GM12878 (cell line): ENCODE measurements around the gene EXOSC1. TPM values are rescaled to one million over a fixed set of nuclear protein-coding genes. Genes with fewer than 3 reads are reported as not detected.

ENCODE experiments used
- ATAC-seq: fragments of 200-7000 bp; cut with Tn5 transposase; 3 replicates; pipeline ENCODE4 v1.9.1; 2020; ENCODE audit warnings: mild to moderate bottlenecking, moderate library complexity
- BruUV-seq: library from RNA; stranded (reverse); fragments of 400-500 nt; replicated peaks from 2 replicates; lab custom pipeline; 2021; lab: Mats Ljungman, UMichigan
- CTCF ChIA-PET: fragments of 300-600 bp; sonication (Branson Sonifier 250); formaldehyde crosslinking; extraction: SDS; loops from one replicate; lab custom pipeline; 2021; ENCODE audit warnings: inconsistent platforms; lab: Yijun Ruan, JAX
- POLR2A ChIA-PET: fragments of 350-600 bp; formaldehyde crosslinking; extraction: SDS; loops from one replicate; lab custom pipeline; 2021; ENCODE audit warnings: inconsistent platforms; lab: Charles Lee
- RAD21 ChIA-PET: fragments of 300-600 bp; sonication (Branson Sonifier 250); formaldehyde crosslinking; loops from one replicate; lab custom pipeline; 2023; ENCODE audit warnings: antibody characterized with exemption; ENCODE audit not compliant: unreplicated experiment; lab: Charles Lee
- SMC1A ChIA-PET: fragments of 300-600 bp; sonication (Branson Sonifier 250); formaldehyde crosslinking; loops from one replicate; lab custom pipeline; 2023; ENCODE audit not compliant: unreplicated experiment, uncharacterized antibody; lab: Charles Lee
- DNase-seq: peaks from one replicate; pipeline ENCODE4 v3.0.0-alpha.2; 2011; ENCODE audit warnings: low read depth, low spot score
- FAIRE-seq: peaks from 3 replicates; lab custom pipeline; 2011; peaks lifted over from hg19 to GRCh38; lab: Jason Lieb, UNC
- H2AFZ ChIP-seq: 2 replicates; pipeline ENCODE4 v1.6.0; 2011; ENCODE audit warnings: low read depth, low read length, control low read depth; ENCODE audit not compliant: control insufficient read depth
- H3K27ac ChIP-seq: 2 replicates; pipeline ENCODE4 v1.5.1; 2011; ENCODE audit warnings: control low read depth; ENCODE audit not compliant: control insufficient read depth, insufficient read depth
- H3K27me3 ChIP-seq, 2 experiments: replicated peaks in 1 of 2; 2 replicates each; pipeline versions ENCODE4 v1.6.0 to v1.6.1; 2011; ENCODE audit warnings: low read length in 1 of 2; ENCODE audit not compliant: control insufficient read depth in 2 of 2, insufficient read depth in 2 of 2
- H3K36me3 ChIP-seq, 2 experiments: 2 replicates each; pipeline ENCODE4 v1.5.1; 2011; ENCODE audit warnings: low read length in 1 of 2; ENCODE audit not compliant: control insufficient read depth in 2 of 2, insufficient read depth in 2 of 2
- H3K4me1 ChIP-seq: 2 replicates; pipeline ENCODE4 v1.6.1; 2011; ENCODE audit warnings: mild to moderate bottlenecking, low read length, moderate library complexity, mixed read lengths; ENCODE audit not compliant: control insufficient read depth, insufficient read depth
- H3K4me2 ChIP-seq: 2 replicates; pipeline ENCODE4 v1.6.0; 2011; ENCODE audit warnings: control low read depth; ENCODE audit not compliant: control insufficient read depth, insufficient read depth
- H3K4me3 ChIP-seq: fragments of 200-600 bp; sonication (generic); 2 replicates; pipeline ENCODE4 v1.5.1; 2016
- H3K79me2 ChIP-seq: 2 replicates; pipeline ENCODE4 v1.6.0; 2011; ENCODE audit warnings: low read length; ENCODE audit not compliant: control insufficient read depth, insufficient read depth
- H3K9ac ChIP-seq: 2 replicates; pipeline ENCODE4 v1.8.0; 2011; ENCODE audit warnings: low read length, control low read depth, mixed read lengths; ENCODE audit not compliant: control insufficient read depth, insufficient read depth
- H3K9me3 ChIP-seq: replicated peaks from 3 replicates; pipeline ENCODE4 v1.5.1; 2011; ENCODE audit warnings: mild to moderate bottlenecking, low read length; ENCODE audit not compliant: control insufficient read depth, insufficient read depth
- H4K20me1 ChIP-seq: 2 replicates; pipeline ENCODE4 v1.6.0; 2011; ENCODE audit not compliant: control insufficient read depth, insufficient read depth
- CEBPZ ChIP-seq: fragments of 150-350 bp; IDR thresholded peaks from 2 replicates; pipeline ENCODE4 v1.6.1; 2016; ENCODE audit warnings: low read depth, low read length
- CREM ChIP-seq: IDR thresholded peaks from 2 replicates; pipeline ENCODE4 v1.6.1; 2014; ENCODE audit warnings: antibody characterized with exemption, low read depth
- E2F8 ChIP-seq: fragments of 450-650 bp; IDR thresholded peaks from 2 replicates; pipeline ENCODE4 v1.6.1; 2018; ENCODE audit warnings: mild to moderate bottlenecking, low read depth, moderate library complexity; ENCODE audit not compliant: partially characterized antibody
- POU2F2 ChIP-seq: IDR thresholded peaks from 3 replicates; pipeline ENCODE4 v1.6.1; 2011; ENCODE audit warnings: low read depth, mild to moderate bottlenecking, low read length, borderline replicate concordance
- RBBP5 ChIP-seq: fragments of 200-600 bp; sonication (generic); conservative IDR thresholded peaks from 2 replicates; pipeline ENCODE4 v1.6.1; 2016
- SP1 ChIP-seq: IDR thresholded peaks from one replicate; pipeline ENCODE4 v1.6.1; 2011; ENCODE audit warnings: low read depth, low read length
- ZBTB40 ChIP-seq: fragments of 450-650 bp; IDR thresholded peaks from 2 replicates; pipeline ENCODE4 v1.6.1; 2016; ENCODE audit warnings: mild to moderate bottlenecking, moderate library complexity, borderline replicate concordance
- ZNF592 ChIP-seq: fragments of 450-650 bp; IDR thresholded peaks from 2 replicates; pipeline ENCODE4 v1.6.1; 2017; ENCODE audit warnings: mild to moderate bottlenecking, moderate library complexity
- WGBS: methylation state at CpG from one replicate; pipeline ENCODE4 v1.1.6; 2016; ENCODE audit warnings: low lambda C conversion rate; ENCODE audit not compliant: insufficient replicate concordance, insufficient coverage; ENCODE audit errors: missing lambda C conversion rate; 5-methylcytosine and 5-hydroxymethylcytosine counted together
- in situ Hi-C: fragments of 300-500 bp; cut with MboI; formaldehyde crosslinking; loops from 9 replicates; pipeline ENCODE4 v1.14.3; 2018; ENCODE audit warnings: mixed read lengths
- intact Hi-C: fragments of 100-400 bp; cut with micrococcal nuclease; formaldehyde crosslinking; loops from one replicate; pipeline ENCODE4 v1.14.2; 2022; ENCODE audit not compliant: unreplicated experiment
- polyA plus RNA-seq, 11 experiments: library from polyadenylated mRNA; depleted of rRNA in 4 of 11; unstranded in 6 of 11; stranded (reverse) in 5 of 11; fragments of >200 nt; fragmentation: Nextera tagmentation in 4 of 11; fragmentation: Illumina TruSeq in 1 of 11; extraction: Ambion mirVana in 4 of 11; extraction: Trizol in 1 of 11; gene quantifications; 1 replicate in 1 of 11; 2 replicates in 10 of 11; pipeline versions ENCODE4 v1.2.1 to v1.2.3, GENCODE V29; 2011 to 2016; ENCODE audit warnings: inconsistent platforms in 2 of 11, missing spikeins in 2 of 11, low read depth in 1 of 11
- total RNA-seq, 4 experiments: library from RNA; depleted of rRNA in 3 of 4; stranded (reverse); fragments of >200 nt in 3 of 4; fragmentation: Illumina TruSeq in 1 of 4; extraction: Trizol in 1 of 4; gene quantifications; 2 replicates each; pipeline versions ENCODE4 v1.2.1 to v1.2.3, GENCODE V29; 2013 to 2021

Gene EXOSC1
- total and polyA plus RNA-seq, 10 of the 15 experiments (the other 5 are each of a cell fraction or from before 2014, with no cell fraction given): 43.4 to 121 (median 75.1) TPM

- Histone ChIP-seq H3K9me3 (no peaks in the 10 kb centered on the region; the same call in 2 of the 3 replicates), H3K4me3 (peak overlapping the region; percentile 89; the same call in 1 of the 2 replicates), H3K79me2 (peaks cover 36% of the 10 kb centered on the region), H3K4me2 (peak overlapping the region; percentile 91), H3K4me1 (peaks cover 8% of the 10 kb centered on the region), H3K27me3 (no peaks in the 10 kb centered on the region), H3K36me3 (peaks cover 0 to 16% of the 10 kb centered on the region in 2 experiments; a peak in 3 of 4 replicates), H4K20me1 (no peaks in the 10 kb centered on the region), H3K9ac (no peak overlapping the region), H3K27ac (no peak overlapping the region), H2AFZ (no peak overlapping the region)
- SMC1A ChIA-PET: interaction anchor here (0.8 to 3.0 kb wide), 6 partner anchors 13 to 723 kb away, joined by 3 to 12 read pairs (median 4); no protein-coding TSS in a partner anchor
- intact Hi-C loops (no loop called here), in situ Hi-C loops (no loop called here)
- 5% methylated on average over 1 of the region's 1 CpG for WGBS
- DNase-seq: no peak
- POLR2A ChIA-PET: interaction anchor here (0.6 to 1.3 kb wide), 2 partner anchors 15 to 110 kb away, joined by 3 to 4 read pairs; no protein-coding TSS in a partner anchor
- ATAC-seq: no peak
- no TSS peak for BruUV-seq
- CTCF ChIA-PET: interaction anchor here (0.7 to 3.6 kb wide), 9 partner anchors 8 to 166 kb away, joined by 3 to 18 read pairs (median 4); partner anchors contain the start of gene RRP12
- RAD21 ChIA-PET: interaction anchor here (1.8 kb wide), 1 partner anchor 35 kb away, joined by 5 read pairs; no protein-coding TSS in a partner anchor
- no peak for FAIRE-seq
- no peak for TF ChIP-seq SP1
- no peak for TF ChIP-seq ZNF592
- no peak for TF ChIP-seq E2F8
- TF ChIP-seq POU2F2: no peak
- no peak for TF ChIP-seq CREM
- no peak for TF ChIP-seq ZBTB40
- TF ChIP-seq RBBP5: no peak
- no peak for TF ChIP-seq CEBPZ
Observed at GRCh38 chr10:97444212-97444611, 1.6 kb downstream of the EXOSC1 start.
